HL-60 (cell line): ENCODE data around the gene PCCA.

ENCODE experiments used
- CTCF ChIP-seq: IDR thresholded peaks from one replicate; pipeline ENCODE4 v1.5.1; 2011; ENCODE audit warnings: low read length, control low read depth, inconsistent platforms; ENCODE audit not compliant: insufficient read depth
- GABPA ChIP-seq: IDR thresholded peaks from 2 replicates; pipeline ENCODE4 v1.6.1; 2012; ENCODE audit warnings: low read depth
- POLR2AphosphoS5 ChIP-seq: IDR thresholded peaks from 2 replicates; pipeline ENCODE4 v1.6.1; 2012; ENCODE audit warnings: low read depth
- REST ChIP-seq: IDR thresholded peaks from 2 replicates; pipeline ENCODE4 v1.6.1; 2012; ENCODE audit warnings: low read depth; ENCODE audit not compliant: insufficient replicate concordance

- TF ChIP-seq REST (no peak), CTCF (no peak), POLR2AphosphoS5 (no peak), GABPA (no peak)
These were observed 358.9 kb downstream of the PCCA start for GRCh38 chr13:100447831-100448230.
